PC-9 (cell line): Measurements from ENCODE around the gene CD36. TPM values are rescaled to one million over a fixed set of nuclear protein-coding genes. Genes with fewer than 3 reads are reported as not detected.
A peak's percentile ranks its signal among the peaks of the same experiment; 100 is the strongest.

Experiments used
- BruUV-seq: library from RNA; stranded (reverse); fragments of 400-500 nt; replicated peaks from 2 replicates; lab custom pipeline; 2021; lab: Mats Ljungman, UMichigan
- CTCF ChIA-PET: fragments of 300-600 bp; sonication (Branson Sonifier 250); formaldehyde crosslinking; loops from one replicate; lab custom pipeline; 2022; ENCODE audit warnings: antibody characterized with exemption; lab: Charles Lee
- POLR2A ChIA-PET: fragments of 300-600 bp; sonication (Branson Sonifier 250); formaldehyde crosslinking; loops from one replicate; lab custom pipeline; 2022; ENCODE audit warnings: antibody characterized with exemption; ENCODE audit not compliant: unreplicated experiment; lab: Charles Lee
- DNase-seq, 2 experiments: peaks; one replicate each; pipeline versions ENCODE4 v3.0.0 to v3.0.0-alpha.2; 2015 to 2022; ENCODE audit warnings: mixed read lengths in 1 of 2
- H2AFZ ChIP-seq: fragments of 200-600 bp; sonication (generic); 2 replicates; pipeline ENCODE4 v1.8.1; 2017; ENCODE audit warnings: antibody characterized with exemption
- H3F3A ChIP-seq: fragments of 200-600 bp; sonication (generic); 2 replicates; pipeline ENCODE4 v1.8.1; 2017; ENCODE audit warnings: antibody characterized with exemption, mild to moderate bottlenecking, low read depth; ENCODE audit not compliant: insufficient read depth
- H3K27ac ChIP-seq: fragments of 200-600 bp; sonication (generic); 2 replicates; pipeline ENCODE4 v1.6.1; 2016; ENCODE audit warnings: mixed run types
- H3K27me3 ChIP-seq: fragments of 200-600 bp; sonication (generic); 2 replicates; pipeline ENCODE4 v1.6.1; 2016; ENCODE audit warnings: low read depth, mixed run types; ENCODE audit not compliant: insufficient read depth
- H3K36me3 ChIP-seq: fragments of 200-600 bp; sonication (generic); 2 replicates; pipeline ENCODE4 v1.6.1; 2016; ENCODE audit warnings: low read depth, mixed run types
- H3K4me1 ChIP-seq: fragments of 200-600 bp; sonication (generic); replicated peaks from 2 replicates; pipeline ENCODE4 v1.6.1; 2016; ENCODE audit warnings: mixed run types; ENCODE audit not compliant: insufficient read depth
- H3K4me2 ChIP-seq: fragments of 200-600 bp; sonication (generic); 2 replicates; pipeline ENCODE4 v1.6.1; 2017; ENCODE audit warnings: mixed run types
- H3K4me3 ChIP-seq: fragments of 200-600 bp; sonication (generic); 2 replicates; pipeline ENCODE4 v1.6.1; 2016; ENCODE audit warnings: mixed run types
- H3K79me2 ChIP-seq: fragments of 200-600 bp; sonication (generic); 2 replicates; pipeline ENCODE4 v1.6.1; 2017; ENCODE audit warnings: low read depth, mixed run types
- H3K9me2 ChIP-seq: fragments of 200-600 bp; sonication (generic); 2 replicates; pipeline ENCODE4 v1.8.1; 2017; ENCODE audit warnings: mild to moderate bottlenecking; ENCODE audit not compliant: insufficient read depth
- H3K9me3 ChIP-seq: fragments of 200-600 bp; sonication (generic); 2 replicates; pipeline ENCODE4 v1.8.1; 2016; ENCODE audit warnings: low read depth; ENCODE audit not compliant: insufficient read depth
- H4K20me1 ChIP-seq: fragments of 200-600 bp; sonication (generic); 2 replicates; pipeline ENCODE4 v1.8.1; 2017; ENCODE audit not compliant: insufficient read depth
- CTCF ChIP-seq: fragments of 200-600 bp; sonication (generic); conservative IDR thresholded peaks from 2 replicates; pipeline ENCODE4 v1.6.1; 2017; ENCODE audit warnings: mixed run types, antibody characterized with exemption, mild to moderate bottlenecking, moderate library complexity
- EZH2 ChIP-seq: fragments of 200-600 bp; sonication (generic); IDR thresholded peaks from 2 replicates; pipeline ENCODE4 v1.8.0; 2017; ENCODE audit warnings: antibody characterized with exemption, low read depth
- intact Hi-C: fragments of 100-400 bp; cut with micrococcal nuclease; formaldehyde crosslinking; loops from one replicate; pipeline ENCODE4 v1.10.0; 2022; ENCODE audit not compliant: unreplicated experiment
- total RNA-seq: library from RNA; stranded (reverse); gene quantifications from 2 replicates; pipeline ENCODE4 v1.2.3, GENCODE V29; 2021

CD36 gene
- total RNA-seq, 1 experiment from 2014 or later = 0.28 TPM

GRCh38 chr7:80660939-80661338, 22.5 kb downstream of the CD36 start:
- no peak overlapping the region; the same call in 1 of the 2 replicates for H2AFZ ChIP-seq
- no TSS peak for BruUV-seq
- no peak overlapping the region for H3K4me3 ChIP-seq
- CTCF ChIA-PET = no interaction called here
- TF ChIP-seq EZH2 (no peak), CTCF (no peak)
- H3K36me3 ChIP-seq = no peaks in the 10 kb centered on the region
- H3F3A ChIP-seq = no peaks in the 10 kb centered on the region
- H3K4me2 ChIP-seq = no peak overlapping the region
- no peaks in the 10 kb centered on the region for H4K20me1 ChIP-seq
- no peaks in the 10 kb centered on the region for H3K9me2 ChIP-seq
- DNase-seq = no peak
- H3K9me3 ChIP-seq = no peaks in the 10 kb centered on the region
- POLR2A ChIA-PET = no interaction called here
- no peaks in the 10 kb centered on the region for H3K79me2 ChIP-seq
- H3K27ac ChIP-seq = no peak overlapping the region
- intact Hi-C loops = no loop called here
- H3K4me1 ChIP-seq = peaks cover 5% of the 10 kb centered on the region
- H3K27me3 ChIP-seq = no peaks in the 10 kb centered on the region

GRCh38 chr7:80661729-80662128, 23.3 kb downstream of the CD36 start:
- ChIA-PET CTCF (interaction anchor here (0.6 kb wide), 1 partner anchor 528 kb away, joined by 3 read pairs; no protein-coding TSS in a partner anchor), POLR2A (no interaction called here)
- intact Hi-C loops = no loop called here

GRCh38 chr7:80662252-80662651, 23.8 kb downstream of the CD36 start:
- TF ChIP-seq CTCF (no peak), EZH2 (no peak)
- H3K9me3 ChIP-seq = no peaks in the 10 kb centered on the region
- POLR2A ChIA-PET = interaction anchor here (0.7 kb wide), 2 partner anchors 329 to 356 kb away, joined by 4 to 8 read pairs; no protein-coding TSS in a partner anchor
- H2AFZ ChIP-seq = no peak overlapping the region
- no peaks in the 10 kb centered on the region for H3K27me3 ChIP-seq
- DNase-seq = no peak
- H3F3A ChIP-seq = no peaks in the 10 kb centered on the region
- H3K9me2 ChIP-seq = no peaks in the 10 kb centered on the region
- H3K36me3 ChIP-seq = no peaks in the 10 kb centered on the region
- H4K20me1 ChIP-seq = no peaks in the 10 kb centered on the region
- intact Hi-C loops = no loop called here
- H3K79me2 ChIP-seq = no peaks in the 10 kb centered on the region
- CTCF ChIA-PET = interaction anchor here (0.6 to 1.3 kb wide), 2 partner anchors 529 to 808 kb away, joined by 3 to 4 read pairs; no protein-coding TSS in a partner anchor
- no peak overlapping the region for H3K4me3 ChIP-seq
- H3K27ac ChIP-seq = no peak overlapping the region
- H3K4me2 ChIP-seq = no peak overlapping the region
- BruUV-seq = no TSS peak
- peaks cover 16% of the 10 kb centered on the region for H3K4me1 ChIP-seq

More at GRCh38 chr7:80661729-80662128, 23.3 kb downstream of the CD36 start:
- Histone ChIP-seq H3K4me2 (no peak overlapping the region), H3K36me3 (no peaks in the 10 kb centered on the region), H3K9me3 (no peaks in the 10 kb centered on the region), H3K4me1 (peaks cover 13% of the 10 kb centered on the region), H3K27me3 (no peaks in the 10 kb centered on the region), H3K9me2 (no peaks in the 10 kb centered on the region), H3F3A (no peaks in the 10 kb centered on the region), H3K4me3 (no peak overlapping the region), H4K20me1 (no peaks in the 10 kb centered on the region), H3K27ac (no peak overlapping the region), H2AFZ (no peak overlapping the region), H3K79me2 (no peaks in the 10 kb centered on the region)
- TF ChIP-seq CTCF (0 out of 2 replicates have a peak, but pooled peaks have one; percentile 22), EZH2 (no peak)
- no TSS peak for BruUV-seq
- no peak for DNase-seq
